Neuron (in vitro differentiated cells): ENCODE measurements around the gene MCTP2.

Experiments
- H2AFZ ChIP-seq: one replicate; pipeline ENCODE4 v1.6.1; 2013; ENCODE audit warnings: low read depth, mild to moderate bottlenecking, inconsistent platforms, low read length, moderate library complexity
- H3K27me3 ChIP-seq: one replicate; pipeline ENCODE4 v1.6.1; 2013; ENCODE audit warnings: low read length; ENCODE audit not compliant: insufficient read depth
- H3K36me3 ChIP-seq: one replicate; pipeline ENCODE4 v1.6.1; 2013; ENCODE audit warnings: low read length; ENCODE audit not compliant: insufficient read depth
- H3K4me1 ChIP-seq: one replicate; pipeline ENCODE4 v1.6.1; 2013; ENCODE audit warnings: low read length; ENCODE audit not compliant: insufficient read depth
- H3K4me3 ChIP-seq: 2 replicates; pipeline ENCODE4 v1.5.1; 2013; ENCODE audit warnings: mild to moderate bottlenecking, low read length, moderate library complexity
- H3K9me3 ChIP-seq: one replicate; pipeline ENCODE4 v1.6.1; 2013; ENCODE audit warnings: low read length

MCTP2 gene

DNA sequence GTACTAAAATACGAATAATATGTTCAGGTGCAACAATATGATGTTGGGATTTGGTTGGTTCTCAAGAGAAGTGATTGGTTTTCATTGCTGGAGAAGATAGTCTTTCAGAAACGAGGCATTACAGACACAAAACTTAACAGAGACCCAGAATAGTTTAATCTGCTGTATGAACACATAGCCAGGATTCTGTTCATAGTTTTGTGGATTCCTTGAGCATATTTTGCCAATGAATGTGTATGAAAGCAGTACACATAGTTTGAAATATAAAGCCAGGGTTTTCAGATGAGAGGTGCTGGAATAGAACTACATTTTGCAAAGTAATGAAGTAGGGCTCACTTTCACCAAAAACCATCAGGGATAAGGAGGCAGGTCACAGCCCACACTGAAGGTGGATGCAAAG lies 5.7 kb upstream of the MCTP2 start:
- no peaks in the 10 kb centered on the region for H3K9me3 ChIP-seq
- H3K4me1 ChIP-seq, result peaks cover 2% of the 10 kb centered on the region
- H3K27me3 ChIP-seq, result peaks cover 27% of the 10 kb centered on the region
- no peak overlapping the region for H3K4me3 ChIP-seq
- no peak overlapping the region for H2AFZ ChIP-seq
- no peaks in the 10 kb centered on the region for H3K36me3 ChIP-seq

- Histone ChIP-seq H3K9me3 (peaks cover 4% of the 10 kb centered on the region), H3K27me3 (peaks cover 52% of the 10 kb centered on the region), H3K4me1 (peaks cover 10% of the 10 kb centered on the region), H3K4me3 (no peak overlapping the region), H2AFZ (no peak overlapping the region), H3K36me3 (no peaks in the 10 kb centered on the region)
Measured at GRCh38 chr15:94228611-94229010, 2.8 kb upstream of the MCTP2 start.

- Histone ChIP-seq H2AFZ (no peak overlapping the region), H3K27me3 (peaks cover 64% of the 10 kb centered on the region), H3K9me3 (peaks cover 4% of the 10 kb centered on the region), H3K4me1 (peaks cover 10% of the 10 kb centered on the region), H3K36me3 (no peaks in the 10 kb centered on the region), H3K4me3 (no peak overlapping the region)
Measured at GRCh38 chr15:94229591-94230369, 1.6 kb upstream of the MCTP2 start.

DNA sequence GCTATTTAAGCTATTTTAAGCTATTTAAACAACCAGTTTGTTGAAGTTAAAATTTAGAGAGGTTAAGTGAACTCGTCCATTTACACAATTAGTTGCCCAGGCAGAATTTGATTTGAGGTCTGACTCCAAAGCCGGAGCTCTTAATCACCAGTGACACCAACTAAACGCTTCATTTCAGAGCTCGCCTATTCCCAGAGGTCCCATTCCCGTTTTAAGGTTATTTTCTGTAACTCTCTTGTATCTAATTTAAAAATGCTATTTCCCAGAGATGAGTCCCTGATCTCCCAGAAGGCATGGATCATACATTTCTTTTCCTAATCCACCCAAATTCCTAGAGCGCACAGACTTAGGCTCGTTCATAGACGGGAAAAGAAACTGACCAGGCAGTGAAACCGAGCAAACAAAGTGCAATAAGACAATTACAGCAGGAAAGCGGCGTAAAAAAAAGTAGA lies 904 bp upstream of the MCTP2 start:
- H3K36me3 ChIP-seq, result no peaks in the 10 kb centered on the region
- H2AFZ ChIP-seq, result peak overlapping the region; percentile 86
- peaks cover 64% of the 10 kb centered on the region for H3K27me3 ChIP-seq
- H3K9me3 ChIP-seq, result peaks cover 4% of the 10 kb centered on the region
- no peak overlapping the region for H3K4me3 ChIP-seq
- H3K4me1 ChIP-seq, result peaks cover 10% of the 10 kb centered on the region

DNA sequence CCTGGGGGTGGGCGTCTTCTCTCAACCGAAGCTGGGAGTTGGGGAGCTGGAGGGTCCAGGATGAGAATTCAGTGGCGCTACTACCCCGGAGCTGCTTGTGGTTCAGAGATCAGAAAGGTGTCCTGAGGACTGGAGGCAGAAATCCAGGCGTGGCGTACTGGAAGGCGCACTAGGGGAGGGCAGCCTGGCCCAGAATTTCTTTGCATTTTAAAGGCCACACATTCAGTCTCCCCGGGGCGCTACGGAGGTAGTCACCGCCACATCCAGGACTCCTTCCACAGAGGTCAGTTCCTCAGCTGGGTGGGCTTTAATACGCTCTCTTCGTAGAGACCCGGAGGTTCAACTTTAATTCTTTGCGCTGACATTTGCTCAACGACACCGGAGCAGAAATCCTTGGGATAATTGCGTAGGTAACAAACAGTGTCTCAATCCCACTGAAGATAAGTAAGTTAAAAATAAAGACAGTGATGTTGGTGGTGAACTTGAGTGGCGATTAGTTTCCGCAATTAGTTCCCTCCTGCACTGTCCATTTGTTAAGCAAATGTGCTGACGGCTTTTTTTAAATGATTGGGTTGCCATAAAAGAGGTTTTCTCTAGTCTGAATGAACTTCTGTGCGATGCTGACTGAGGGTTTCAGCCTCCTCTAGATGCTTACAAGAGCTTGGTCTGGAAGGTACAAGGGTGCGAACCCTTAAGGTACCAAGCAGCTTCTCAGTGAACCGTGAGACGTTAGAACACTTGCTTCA lies 535 bp downstream of the MCTP2 start:
- Histone ChIP-seq H3K27me3 (peaks cover 64% of the 10 kb centered on the region), H3K4me3 (peak overlapping the region; percentile 14), H2AFZ (peak overlapping the region; percentile 86), H3K4me1 (peaks cover 10% of the 10 kb centered on the region), H3K9me3 (peaks cover 4% of the 10 kb centered on the region), H3K36me3 (no peaks in the 10 kb centered on the region)

DNA sequence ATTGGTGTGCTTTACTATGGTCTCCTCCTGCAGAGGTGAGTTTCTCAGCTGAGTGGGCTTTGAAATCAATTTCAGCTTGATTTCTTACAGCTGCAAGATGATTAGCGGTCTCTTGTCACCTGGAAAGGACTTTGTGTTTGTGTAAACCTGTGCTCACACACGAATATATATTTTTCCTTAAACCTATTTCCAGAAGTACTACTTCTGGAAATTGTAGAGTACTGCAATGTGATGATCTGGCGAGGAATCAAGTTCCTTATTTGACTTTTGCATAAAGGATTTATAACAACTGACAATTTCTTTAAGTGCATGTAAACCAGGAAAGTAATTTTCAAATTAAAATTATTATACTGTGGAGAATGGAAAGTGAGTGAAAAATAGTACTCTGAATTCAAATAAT lies 2.1 kb downstream of the MCTP2 start:
- no peak overlapping the region for H2AFZ ChIP-seq
- H3K27me3 ChIP-seq, result peaks cover 59% of the 10 kb centered on the region
- peaks cover 4% of the 10 kb centered on the region for H3K9me3 ChIP-seq
- no peak overlapping the region for H3K4me3 ChIP-seq
- no peaks in the 10 kb centered on the region for H3K36me3 ChIP-seq
- H3K4me1 ChIP-seq, result peaks cover 10% of the 10 kb centered on the region

DNA sequence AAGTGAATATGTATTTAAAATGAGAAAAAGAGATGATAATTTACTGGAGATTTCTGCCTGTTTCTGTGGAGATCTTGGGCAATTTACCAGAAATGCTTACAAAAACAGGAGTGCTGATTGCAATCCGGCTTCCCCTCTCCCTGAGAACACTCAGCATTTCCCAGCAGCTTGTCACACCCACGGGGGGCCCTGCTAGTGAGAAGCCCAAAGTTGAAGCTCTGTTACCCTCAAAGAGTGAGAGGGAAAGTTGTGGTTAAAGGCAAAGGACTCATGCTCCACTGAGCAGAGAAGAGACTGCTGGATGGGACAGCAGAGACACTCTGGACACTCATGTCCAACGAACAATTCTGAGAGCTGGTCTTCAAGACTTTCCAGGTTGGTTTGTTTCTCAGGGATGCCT lies 2.9 kb downstream of the MCTP2 start:
- peaks cover 4% of the 10 kb centered on the region for H3K9me3 ChIP-seq
- peaks cover 10% of the 10 kb centered on the region for H3K4me1 ChIP-seq
- no peak overlapping the region for H2AFZ ChIP-seq
- no peak overlapping the region for H3K4me3 ChIP-seq
- peaks cover 50% of the 10 kb centered on the region for H3K27me3 ChIP-seq
- H3K36me3 ChIP-seq, result no peaks in the 10 kb centered on the region

DNA sequence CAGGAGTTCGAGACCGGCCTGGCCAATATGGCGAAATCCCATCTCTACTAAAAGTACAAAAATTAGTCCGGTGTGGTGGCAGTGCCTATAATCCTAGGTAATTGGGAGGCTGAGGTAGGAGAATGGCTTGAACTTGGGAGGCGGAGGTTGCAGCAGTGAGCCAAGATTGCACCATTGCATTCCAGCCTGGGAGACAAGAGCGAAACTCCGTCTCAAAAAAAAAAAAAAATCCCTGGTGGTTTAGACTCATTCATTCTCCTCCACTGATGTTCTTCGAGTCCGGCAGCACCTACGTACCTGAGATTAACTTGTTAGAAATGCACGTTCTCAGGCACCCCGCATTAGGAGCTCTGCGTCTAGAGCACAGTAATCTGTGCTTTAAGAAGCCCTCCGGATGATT lies 3.7 kb downstream of the MCTP2 start:
- H2AFZ ChIP-seq, result no peak overlapping the region
- H3K4me1 ChIP-seq, result peaks cover 10% of the 10 kb centered on the region
- H3K36me3 ChIP-seq, result no peaks in the 10 kb centered on the region
- H3K9me3 ChIP-seq, result peaks cover 4% of the 10 kb centered on the region
- peaks cover 43% of the 10 kb centered on the region for H3K27me3 ChIP-seq
- no peak overlapping the region for H3K4me3 ChIP-seq

- Histone ChIP-seq H2AFZ (no peak overlapping the region), H3K4me1 (peaks cover 8% of the 10 kb centered on the region), H3K9me3 (peaks cover 4% of the 10 kb centered on the region), H3K27me3 (peaks cover 37% of the 10 kb centered on the region), H3K4me3 (no peak overlapping the region), H3K36me3 (no peaks in the 10 kb centered on the region)
Measured at GRCh38 chr15:94235646-94236045, 4.3 kb downstream of the MCTP2 start.

DNA sequence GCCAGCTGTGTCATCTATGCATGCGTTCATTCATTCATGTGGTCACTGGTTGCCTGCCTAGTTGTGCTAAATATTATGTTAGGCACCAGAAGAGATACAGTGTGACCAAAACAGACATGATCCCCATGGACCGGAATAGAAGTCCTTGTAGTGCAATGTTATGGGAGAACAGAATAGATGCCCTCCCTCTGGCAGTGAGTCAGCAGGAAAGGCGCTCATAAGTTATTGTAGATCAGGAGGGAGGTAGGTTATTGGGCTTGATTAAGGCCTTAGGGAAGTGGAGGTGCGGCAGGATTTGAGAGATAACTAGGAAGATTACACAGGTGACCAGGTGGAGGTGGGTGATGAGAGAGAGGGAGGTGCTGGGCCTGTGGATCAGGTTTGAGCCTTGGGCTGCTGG lies 5.2 kb downstream of the MCTP2 start:
- H3K4me3 ChIP-seq, result no peak overlapping the region

GRCh38 chr15:94237903-94238302 lies 6.5 kb downstream of the MCTP2 start:
- H3K4me1 ChIP-seq, result no peaks in the 10 kb centered on the region
- H2AFZ ChIP-seq, result no peak overlapping the region
- no peaks in the 10 kb centered on the region for H3K36me3 ChIP-seq
- peaks cover 16% of the 10 kb centered on the region for H3K27me3 ChIP-seq
- no peaks in the 10 kb centered on the region for H3K9me3 ChIP-seq
- no peak overlapping the region for H3K4me3 ChIP-seq

More for the DNA sequence above, 5.2 kb downstream of the MCTP2 start:
- Histone ChIP-seq H3K4me1 (peaks cover 1% of the 10 kb centered on the region), H3K9me3 (peaks cover 4% of the 10 kb centered on the region), H3K27me3 (peaks cover 29% of the 10 kb centered on the region), H2AFZ (no peak overlapping the region), H3K36me3 (no peaks in the 10 kb centered on the region)

DNA sequence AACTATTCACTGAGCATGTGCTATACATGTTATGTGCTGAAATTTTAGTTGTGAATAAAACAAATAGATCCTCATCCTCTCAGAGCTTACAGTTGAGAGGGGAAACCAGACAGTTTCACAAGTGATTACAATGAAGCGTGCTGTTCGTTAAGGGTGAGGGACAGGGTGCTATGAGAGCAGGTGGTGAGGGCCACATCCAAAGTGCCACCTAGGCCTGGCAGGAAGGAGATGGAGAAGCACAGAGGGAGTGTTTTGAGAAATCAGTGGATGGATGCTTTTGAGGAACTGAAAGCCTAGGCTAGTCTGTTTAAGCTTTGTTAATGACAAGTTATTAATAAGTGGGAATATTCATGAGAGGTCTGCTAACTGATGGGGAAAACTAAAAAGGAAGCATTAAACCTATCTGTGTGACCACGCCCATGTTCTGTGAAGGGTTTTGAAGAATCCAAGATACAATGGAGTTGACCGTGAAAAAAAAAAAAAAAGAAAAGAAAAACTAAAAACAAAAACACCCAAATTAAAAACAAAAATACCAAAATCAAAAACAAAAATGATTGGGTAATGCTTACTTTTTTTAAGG lies 7.3 kb downstream of the MCTP2 start:
- H3K4me3 ChIP-seq, result no peak overlapping the region
- peaks cover 12% of the 10 kb centered on the region for H3K27me3 ChIP-seq
- no peaks in the 10 kb centered on the region for H3K36me3 ChIP-seq
- no peak overlapping the region for H2AFZ ChIP-seq
- no peaks in the 10 kb centered on the region for H3K4me1 ChIP-seq
- H3K9me3 ChIP-seq, result no peaks in the 10 kb centered on the region

DNA sequence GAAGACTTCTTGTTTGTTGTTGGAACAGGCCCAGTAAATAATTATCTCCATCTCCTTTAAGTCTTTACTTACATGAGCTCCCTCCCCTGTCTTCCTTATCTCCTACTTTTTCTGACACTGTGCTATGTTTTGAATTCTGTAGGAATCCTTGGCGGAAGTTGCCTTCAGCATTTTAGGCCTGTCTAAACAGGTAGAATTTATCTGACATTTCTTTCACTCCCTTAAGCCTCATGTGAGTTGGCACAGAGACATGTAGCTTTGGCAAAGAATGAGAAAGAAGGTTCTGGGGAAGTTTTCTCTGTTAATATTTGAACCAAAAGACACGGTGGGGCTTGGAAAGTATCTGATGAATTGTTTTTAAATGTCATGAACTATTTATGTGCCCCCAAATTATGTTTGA lies 8.1 kb downstream of the MCTP2 start:
- no peak overlapping the region for H3K4me3 ChIP-seq
- no peaks in the 10 kb centered on the region for H3K4me1 ChIP-seq
- H3K27me3 ChIP-seq, result peaks cover 3% of the 10 kb centered on the region
- H3K36me3 ChIP-seq, result no peaks in the 10 kb centered on the region
- H3K9me3 ChIP-seq, result no peaks in the 10 kb centered on the region
- no peak overlapping the region for H2AFZ ChIP-seq
